Bone marrow (tissue), 2 donors: ENCODE measurements around the gene ZNF221.

Source experiments
- DNase-seq, 2 donors: peaks; one replicate each; lab custom pipeline; 2025; lab: John Stamatoyannopoulos, UW

The ZNF221 gene

GRCh38 chr19:43957891-43958290, 6.9 kb downstream of the ZNF221 start:
- no peak for DNase-seq

GRCh38 chr19:43960411-43960810, 9.4 kb downstream of the ZNF221 start:
- no peak for DNase-seq

GRCh38 chr19:43966079-43966694, 15.2 kb downstream of the ZNF221 start:
- DNase-seq = no peak

GRCh38 chr19:43976732-43977131, 25.7 kb downstream of the ZNF221 start:
- DNase-seq = no peak

- no peak for DNase-seq
Measured at GRCh38 chr19:43983544-43983911, 32.5 kb downstream of the ZNF221 start.

- peak; percentile 60 to 75 for DNase-seq
Measured at GRCh38 chr19:43983912-43984686, 33.1 kb downstream of the ZNF221 start, which contains the start of gene ZNF155. ZNF155 (plus strand) TSS chr19:43984188; CDS start chr19:43988544, 4,356 bp downstream.

GRCh38 chr19:43984687-43985000, 33.6 kb downstream of the ZNF221 start:
- no peak for DNase-seq

- no peak for DNase-seq
Measured at GRCh38 chr19:43997631-43998290, 46.7 kb downstream of the ZNF221 start.

GRCh38 chr19:44002212-44002565, 51.2 kb downstream of the ZNF221 start:
- DNase-seq = no peak

GRCh38 chr19:44002566-44003460, 51.8 kb downstream of the ZNF221 start, which contains the start of gene ZNF230:
ZNF230 (plus strand) TSS chr19:44002957; CDS start chr19:44007079, 4,122 bp downstream.
- peak; percentile 57 to 93 for DNase-seq

GRCh38 chr19:44003461-44004009, 52.5 kb downstream of the ZNF221 start:
- no peak for DNase-seq

GRCh38 chr19:44005973-44006372, 54.9 kb downstream of the ZNF221 start:
- peak in 1 of 2 donors; percentile 4 for DNase-seq

GRCh38 chr19:44007473-44007872, 56.4 kb downstream of the ZNF221 start:
- no peak for DNase-seq

GRCh38 chr19:44010468-44010867, 59.4 kb downstream of the ZNF221 start:
- no peak for DNase-seq
